ENCODE measurements around the gene GFRAL.

The GFRAL gene

DNA sequence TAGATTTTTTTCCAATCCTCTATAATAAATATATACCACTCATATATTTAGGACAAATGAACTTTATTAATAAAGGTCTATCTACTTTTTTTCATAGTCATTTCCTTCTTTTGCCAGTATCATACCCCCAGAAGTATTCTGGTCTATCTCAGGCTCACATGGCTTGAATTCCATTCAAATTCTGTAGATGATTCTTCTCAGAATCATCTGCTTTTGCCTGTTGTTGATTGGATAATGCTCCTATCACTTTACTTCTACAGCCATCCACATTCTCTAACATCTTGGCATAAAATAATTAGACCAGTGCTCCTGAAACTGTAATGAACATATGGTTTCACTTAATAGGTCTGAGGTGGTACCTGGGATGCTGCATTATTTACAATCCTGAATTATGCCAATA, 121.2 kb downstream of the GFRAL start:
- no peaks in the 10 kb centered on the region for H4K20me1 ChIP-seq (ENCODE audit: insufficient read depth, low read length, poor library complexity, severe bottlenecking)
- H3K79me2 ChIP-seq (ENCODE audit: insufficient read depth, low read length): no peaks in the 10 kb centered on the region
- H2AFZ ChIP-seq (ENCODE audit: low read length): no peak overlapping the region
- H3K9ac ChIP-seq (ENCODE audit: low read depth, low read length, poor library complexity, severe bottlenecking): no peak overlapping the region
- no peaks in the 10 kb centered on the region for H3F3A ChIP-seq (ENCODE audit: low read depth)
- no peak for TF ChIP-seq EZH2phosphoT487 (IDR thresholded peaks at IDR 0.05; ENCODE audit: borderline replicate concordance)
- TF ChIP-seq, protein P1, sequence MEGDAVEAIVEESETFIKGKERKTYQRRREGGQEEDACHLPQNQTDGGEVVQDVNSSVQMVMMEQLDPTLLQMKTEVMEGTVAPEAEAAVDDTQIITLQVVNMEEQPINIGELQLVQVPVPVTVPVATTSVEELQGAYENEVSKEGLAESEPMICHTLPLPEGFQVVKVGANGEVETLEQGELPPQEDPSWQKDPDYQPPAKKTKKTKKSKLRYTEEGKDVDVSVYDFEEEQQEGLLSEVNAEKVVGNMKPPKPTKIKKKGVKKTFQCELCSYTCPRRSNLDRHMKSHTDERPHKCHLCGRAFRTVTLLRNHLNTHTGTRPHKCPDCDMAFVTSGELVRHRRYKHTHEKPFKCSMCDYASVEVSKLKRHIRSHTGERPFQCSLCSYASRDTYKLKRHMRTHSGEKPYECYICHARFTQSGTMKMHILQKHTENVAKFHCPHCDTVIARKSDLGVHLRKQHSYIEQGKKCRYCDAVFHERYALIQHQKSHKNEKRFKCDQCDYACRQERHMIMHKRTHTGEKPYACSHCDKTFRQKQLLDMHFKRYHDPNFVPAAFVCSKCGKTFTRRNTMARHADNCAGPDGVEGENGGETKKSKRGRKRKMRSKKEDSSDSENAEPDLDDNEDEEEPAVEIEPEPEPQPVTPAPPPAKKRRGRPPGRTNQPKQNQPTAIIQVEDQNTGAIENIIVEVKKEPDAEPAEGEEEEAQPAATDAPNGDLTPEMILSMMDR (conservative IDR thresholded peaks at IDR 0.05; ENCODE audit: low read length): no peak
- no peak overlapping the region for H3K4me3 ChIP-seq (ENCODE audit: low read length, poor library complexity, severe bottlenecking)
- H3K4me2 ChIP-seq (ENCODE audit: low read depth, low read length, poor library complexity, severe bottlenecking): no peak overlapping the region
- no peaks in the 10 kb centered on the region for H3K9me2 ChIP-seq (replicated peaks; ENCODE audit: low read depth, low read length)
- H3K9me3 ChIP-seq (ENCODE audit: insufficient read depth, low read depth, low read length): no peaks in the 10 kb centered on the region
- no peaks in the 10 kb centered on the region for H3K4me1 ChIP-seq (ENCODE audit: insufficient read depth, low read length, poor library complexity, severe bottlenecking)
- no peaks in the 10 kb centered on the region for H3K27me3 ChIP-seq (ENCODE audit: insufficient read depth, low read length, poor library complexity, severe bottlenecking)
- H3K36me3 ChIP-seq (ENCODE audit: insufficient read depth, low read length): no peaks in the 10 kb centered on the region

DNA sequence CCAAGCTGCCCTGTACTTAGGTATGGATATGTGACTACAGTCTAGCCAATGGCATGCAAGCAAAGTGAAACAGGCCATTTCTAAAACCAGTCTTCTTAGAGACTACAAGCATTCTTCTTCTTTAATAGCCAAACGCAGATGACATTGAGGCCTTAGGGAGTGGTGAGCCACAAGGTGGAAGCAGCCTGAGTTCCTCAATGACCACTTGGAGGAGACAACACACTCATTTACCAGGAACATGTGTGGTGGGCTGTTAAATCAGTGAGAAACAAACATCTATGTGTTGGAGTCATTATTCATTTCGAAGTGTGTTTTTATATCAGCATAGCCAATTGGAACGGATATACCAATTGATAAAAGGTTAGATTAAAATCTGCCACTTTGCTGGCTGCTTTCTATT, 122.0 kb downstream of the GFRAL start:
- H3F3A ChIP-seq (ENCODE audit: low read depth): no peaks in the 10 kb centered on the region
- no peaks in the 10 kb centered on the region for H3K9me3 ChIP-seq (ENCODE audit: insufficient read depth, low read depth, low read length)
- no peaks in the 10 kb centered on the region for H3K36me3 ChIP-seq (ENCODE audit: insufficient read depth, low read length)
- H3K4me2 ChIP-seq (ENCODE audit: low read depth, low read length, poor library complexity, severe bottlenecking): no peak overlapping the region
- no peak overlapping the region for H3K9ac ChIP-seq (ENCODE audit: low read depth, low read length, poor library complexity, severe bottlenecking)
- H3K4me3 ChIP-seq (ENCODE audit: low read length, poor library complexity, severe bottlenecking): no peak overlapping the region
- no peaks in the 10 kb centered on the region for H3K9me2 ChIP-seq (replicated peaks; ENCODE audit: low read depth, low read length)
- H3K4me1 ChIP-seq (ENCODE audit: insufficient read depth, low read length, poor library complexity, severe bottlenecking): no peaks in the 10 kb centered on the region
- H3K79me2 ChIP-seq (ENCODE audit: insufficient read depth, low read length): no peaks in the 10 kb centered on the region
- no peak overlapping the region for H2AFZ ChIP-seq (ENCODE audit: low read length)
- H3K27me3 ChIP-seq (ENCODE audit: insufficient read depth, low read length, poor library complexity, severe bottlenecking): no peaks in the 10 kb centered on the region
- TF ChIP-seq, protein P1 (conservative IDR thresholded peaks at IDR 0.05; ENCODE audit: low read length): peak; percentile 30; the same call in 1 of the 2 replicates
- no peak for TF ChIP-seq EZH2phosphoT487 (IDR thresholded peaks at IDR 0.05; ENCODE audit: borderline replicate concordance)
- H4K20me1 ChIP-seq (ENCODE audit: insufficient read depth, low read length, poor library complexity, severe bottlenecking): no peaks in the 10 kb centered on the region

DNA sequence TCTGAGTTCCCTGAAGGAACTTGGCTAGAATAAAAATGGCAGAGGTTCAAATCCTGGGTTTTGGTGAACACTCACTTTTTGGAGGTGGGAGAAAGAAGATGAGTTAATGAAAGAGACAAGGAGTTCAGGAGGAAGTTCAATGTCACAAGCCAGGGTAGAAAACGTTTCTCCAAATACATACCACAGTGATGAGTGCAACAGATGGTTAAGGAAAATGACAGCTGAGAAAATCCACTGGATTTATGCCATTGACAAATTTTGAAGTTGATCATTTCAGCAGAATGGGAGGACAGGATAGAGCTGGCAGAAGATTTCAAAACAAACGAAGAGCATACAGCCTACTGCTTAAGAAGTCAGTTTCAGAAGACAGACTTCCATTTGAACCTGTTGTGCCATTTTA, 122.7 kb downstream of the GFRAL start:
- no peaks in the 10 kb centered on the region for H3K79me2 ChIP-seq (ENCODE audit: insufficient read depth, low read length)
- H3K36me3 ChIP-seq (ENCODE audit: insufficient read depth, low read length): no peaks in the 10 kb centered on the region
- H4K20me1 ChIP-seq (ENCODE audit: insufficient read depth, low read length, poor library complexity, severe bottlenecking): no peaks in the 10 kb centered on the region
- no peaks in the 10 kb centered on the region for H3K9me2 ChIP-seq (replicated peaks; ENCODE audit: low read depth, low read length)
- H3F3A ChIP-seq (ENCODE audit: low read depth): no peaks in the 10 kb centered on the region
- H3K9me3 ChIP-seq (ENCODE audit: insufficient read depth, low read depth, low read length): no peaks in the 10 kb centered on the region
- no peaks in the 10 kb centered on the region for H3K4me1 ChIP-seq (ENCODE audit: insufficient read depth, low read length, poor library complexity, severe bottlenecking)
- H3K27me3 ChIP-seq (ENCODE audit: insufficient read depth, low read length, poor library complexity, severe bottlenecking): no peaks in the 10 kb centered on the region
- no peak overlapping the region for H3K4me2 ChIP-seq (ENCODE audit: low read depth, low read length, poor library complexity, severe bottlenecking)
- TF ChIP-seq, protein P1 (conservative IDR thresholded peaks at IDR 0.05; ENCODE audit: low read length): no peak
- no peak for TF ChIP-seq EZH2phosphoT487 (IDR thresholded peaks at IDR 0.05; ENCODE audit: borderline replicate concordance)
- H2AFZ ChIP-seq (ENCODE audit: low read length): no peak overlapping the region
- H3K9ac ChIP-seq (ENCODE audit: low read depth, low read length, poor library complexity, severe bottlenecking): no peak overlapping the region
- H3K4me3 ChIP-seq (ENCODE audit: low read length, poor library complexity, severe bottlenecking): no peak overlapping the region
